GM18873 (cell line): ENCODE data around the gene SEMA5A.

Experiments
- ATAC-seq: cut with Tn5 transposase; IDR thresholded peaks from one replicate; pipeline ENCODE4 v1.9.1; 2021; ENCODE audit warnings: mild to moderate bottlenecking, moderate library complexity, moderate number of reproducible peaks; ENCODE audit not compliant: unreplicated experiment, low FRiP score

The SEMA5A gene

DNA sequence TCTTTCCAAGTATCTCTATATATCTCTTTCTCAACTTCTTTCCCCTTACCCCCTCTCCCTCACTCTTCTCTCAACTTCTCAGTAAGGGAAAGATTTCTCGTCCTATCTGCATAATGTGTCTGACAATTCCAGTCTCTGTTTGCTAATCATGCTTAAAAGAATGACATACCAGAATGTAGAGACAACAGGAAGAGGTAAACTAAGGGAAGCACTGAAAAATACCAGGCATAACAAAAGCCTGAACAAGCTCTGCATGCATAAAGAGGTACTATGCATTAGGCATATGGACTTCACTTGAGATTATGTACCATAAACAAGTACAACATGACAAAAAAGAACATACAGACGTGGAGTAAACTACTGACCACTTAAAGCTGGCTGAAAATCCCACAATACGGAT is 62.6 kb downstream of the SEMA5A start:
- no peak for ATAC-seq

DNA sequence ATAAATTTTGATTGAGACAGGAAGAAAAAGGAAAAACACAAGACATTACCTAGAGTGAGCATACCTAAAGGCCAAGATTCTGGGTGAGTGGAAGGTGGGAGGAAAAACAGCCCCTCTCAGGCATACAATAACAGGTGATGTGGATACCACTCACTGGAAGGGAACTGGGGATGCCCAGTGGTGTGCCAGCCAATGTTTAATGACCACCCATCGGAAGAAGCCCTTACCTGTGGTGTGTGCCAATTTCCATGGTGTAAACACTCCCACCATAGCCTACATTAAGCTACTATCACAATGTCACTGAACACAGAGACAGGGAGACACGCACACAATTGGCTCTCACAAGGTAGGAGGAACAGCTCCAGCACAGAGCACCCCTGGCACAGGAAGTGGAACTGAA is 63.5 kb downstream of the SEMA5A start:
- ATAC-seq = no peak

DNA sequence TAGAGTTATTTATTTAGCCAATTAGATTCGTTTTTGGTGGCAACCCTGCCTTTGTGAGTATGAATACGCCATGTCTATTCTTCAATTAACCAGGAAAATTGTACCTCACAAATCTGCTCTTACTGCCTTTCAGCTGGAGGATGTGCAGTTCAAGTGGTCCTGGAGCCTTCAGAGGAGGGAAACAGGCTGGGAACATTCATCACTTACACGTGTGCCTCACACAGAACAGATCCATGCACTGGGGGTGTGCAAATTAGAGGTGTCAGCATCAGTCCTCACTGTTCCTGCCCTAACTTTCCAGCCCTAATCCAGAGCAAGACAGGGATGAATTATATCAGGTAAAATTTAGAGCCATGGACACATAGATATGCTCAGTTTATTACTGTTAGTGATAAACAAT is 65.4 kb downstream of the SEMA5A start:
- ATAC-seq = no peak

DNA sequence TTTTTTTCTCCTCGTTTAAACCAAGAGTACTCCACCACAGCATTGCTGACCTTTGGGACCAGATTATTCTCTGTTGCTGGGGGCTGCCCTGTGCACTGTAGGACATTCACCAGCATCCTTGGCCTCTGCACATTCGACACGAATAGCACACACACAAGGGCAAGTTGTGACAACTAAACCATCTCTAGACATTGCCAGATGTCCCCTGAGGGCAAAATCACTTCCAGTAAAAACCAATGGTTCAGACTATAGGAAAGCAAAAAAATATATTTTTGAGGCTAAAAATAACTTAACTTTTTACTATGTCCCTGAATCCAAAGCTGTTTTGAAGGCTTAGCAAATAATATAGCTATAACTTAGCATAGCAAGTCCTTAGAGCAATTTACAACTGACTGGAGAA is 65.9 kb downstream of the SEMA5A start:
- ATAC-seq = no peak

DNA sequence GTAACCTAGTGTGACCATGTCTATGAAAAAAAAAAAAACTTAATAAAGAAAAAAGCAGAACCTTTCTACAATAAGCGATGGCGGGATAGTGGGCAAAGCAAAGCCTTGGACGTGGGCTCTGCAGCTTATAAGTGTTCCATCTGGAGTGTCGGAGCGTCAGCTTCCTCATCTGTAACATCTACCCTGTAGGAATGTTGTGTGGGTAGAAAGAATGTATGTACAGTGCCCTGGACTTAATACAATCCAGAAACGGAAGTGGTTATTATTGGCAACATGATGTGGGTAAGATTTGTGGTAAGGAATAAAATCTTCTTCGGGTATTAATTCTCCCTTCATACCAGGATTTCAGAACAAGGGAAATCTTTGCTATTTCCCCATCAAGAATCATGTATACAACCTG is 66.5 kb downstream of the SEMA5A start:
- no peak for ATAC-seq

DNA sequence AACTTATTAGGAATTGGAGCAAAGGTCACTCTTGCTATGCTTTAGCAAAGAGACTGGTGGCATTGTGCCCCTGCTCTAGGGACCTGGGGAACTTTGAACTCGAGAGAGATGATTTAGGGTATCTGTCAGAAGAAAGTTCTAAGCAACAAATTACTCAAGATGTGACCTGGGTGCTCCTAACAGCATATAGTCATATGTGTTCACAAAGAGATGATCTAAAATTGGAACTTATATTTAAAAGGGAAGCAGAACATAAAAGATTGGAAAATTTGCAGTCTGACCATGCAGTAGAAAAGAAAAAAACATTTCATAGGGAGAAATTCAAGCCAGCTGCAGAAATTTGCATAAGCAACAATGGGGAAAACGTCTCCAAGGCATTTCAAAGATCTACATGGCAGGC is 68.3 kb downstream of the SEMA5A start:
- ATAC-seq = no peak

DNA sequence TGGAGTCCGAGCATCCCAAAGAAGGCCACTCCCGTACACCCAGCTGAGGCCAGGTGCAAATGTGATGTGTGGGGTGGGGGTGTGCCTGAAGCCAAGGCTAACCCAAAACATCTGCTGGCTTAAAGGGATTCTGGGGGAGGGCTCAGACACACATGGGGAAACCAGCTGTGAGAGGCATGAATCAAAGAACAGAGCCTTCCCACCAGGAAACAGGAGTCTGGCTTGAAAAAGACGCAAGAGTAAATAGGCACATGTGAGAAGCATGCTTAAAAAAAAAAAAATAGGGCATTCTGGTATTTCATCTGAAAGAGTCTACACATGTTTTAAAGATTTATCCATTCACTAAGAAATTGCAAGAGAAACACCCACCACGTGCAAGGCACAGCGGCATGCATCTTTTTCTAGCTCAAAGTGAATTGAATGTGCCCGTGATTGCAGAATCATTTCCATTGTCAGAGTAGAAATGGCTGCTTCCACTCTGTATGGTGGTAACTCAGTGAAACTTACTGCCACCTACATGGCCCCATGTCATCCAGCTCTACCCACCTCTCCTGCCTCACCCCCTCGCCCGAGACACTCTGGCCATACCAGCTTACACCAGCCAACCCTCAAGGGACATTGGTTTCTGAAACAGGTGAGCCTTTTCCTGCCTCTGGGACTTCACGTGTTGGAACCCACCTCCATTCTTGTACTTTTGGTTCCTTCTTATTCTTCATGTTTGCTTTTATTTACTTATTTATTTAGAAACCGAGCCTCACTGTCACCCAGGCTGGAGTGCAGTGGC is 71.5 kb downstream of the SEMA5A start:
- no peak for ATAC-seq

DNA sequence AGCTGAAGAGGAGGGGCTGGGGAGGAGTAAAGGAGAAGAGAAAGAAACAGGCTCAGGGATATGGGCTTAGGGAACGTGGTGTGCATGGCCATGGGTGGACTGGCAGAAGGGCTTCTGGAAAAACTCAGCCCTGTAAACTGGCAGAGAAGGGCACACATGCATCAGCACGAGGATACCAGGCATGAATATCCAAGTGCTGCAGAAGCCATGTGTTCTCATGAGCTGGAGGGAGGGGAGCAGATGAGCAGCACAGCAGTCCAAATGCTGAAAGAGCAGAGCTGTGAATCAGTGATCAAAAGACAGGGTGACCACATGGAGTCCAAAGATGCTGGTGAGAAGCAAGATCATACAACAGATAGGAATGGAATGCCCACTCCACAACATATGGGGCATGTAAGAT is 72.3 kb downstream of the SEMA5A start:
- ATAC-seq = no peak

DNA sequence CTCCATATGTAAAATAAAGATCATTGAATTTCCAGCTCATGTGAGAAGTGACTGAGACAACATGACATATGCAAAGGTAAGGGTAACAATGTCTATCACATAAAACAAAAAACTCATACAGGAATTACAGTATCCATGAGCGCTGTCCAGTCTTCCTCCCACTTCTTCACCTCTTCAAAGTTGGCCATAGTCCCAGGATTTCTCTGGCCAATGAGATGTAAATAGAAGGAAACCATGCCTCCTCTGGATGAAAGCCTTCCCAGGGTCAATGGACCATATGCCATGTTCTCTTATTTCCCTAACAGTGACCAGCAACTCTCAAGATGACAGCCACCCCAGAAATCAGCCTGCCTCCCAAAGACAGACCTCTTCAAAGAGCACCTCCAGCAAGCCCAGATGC is 75.5 kb downstream of the SEMA5A start:
- ATAC-seq = no peak

DNA sequence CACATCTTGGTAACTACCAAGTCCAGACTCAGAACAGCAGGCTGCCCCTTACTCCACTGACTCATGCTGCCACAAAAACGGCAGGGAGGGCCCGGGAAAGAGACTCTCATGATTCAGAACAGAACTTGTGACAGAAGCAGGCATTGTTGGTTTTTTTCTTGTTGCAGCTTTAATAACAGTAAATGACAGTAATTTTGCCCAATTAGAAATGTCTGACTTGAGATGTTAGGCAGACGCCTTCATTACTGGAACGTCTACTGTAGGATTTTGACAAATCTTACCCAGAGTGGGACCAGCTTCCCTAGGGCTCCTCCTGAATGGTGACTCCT is 77.9 kb downstream of the SEMA5A start:
- ATAC-seq = no peak

DNA sequence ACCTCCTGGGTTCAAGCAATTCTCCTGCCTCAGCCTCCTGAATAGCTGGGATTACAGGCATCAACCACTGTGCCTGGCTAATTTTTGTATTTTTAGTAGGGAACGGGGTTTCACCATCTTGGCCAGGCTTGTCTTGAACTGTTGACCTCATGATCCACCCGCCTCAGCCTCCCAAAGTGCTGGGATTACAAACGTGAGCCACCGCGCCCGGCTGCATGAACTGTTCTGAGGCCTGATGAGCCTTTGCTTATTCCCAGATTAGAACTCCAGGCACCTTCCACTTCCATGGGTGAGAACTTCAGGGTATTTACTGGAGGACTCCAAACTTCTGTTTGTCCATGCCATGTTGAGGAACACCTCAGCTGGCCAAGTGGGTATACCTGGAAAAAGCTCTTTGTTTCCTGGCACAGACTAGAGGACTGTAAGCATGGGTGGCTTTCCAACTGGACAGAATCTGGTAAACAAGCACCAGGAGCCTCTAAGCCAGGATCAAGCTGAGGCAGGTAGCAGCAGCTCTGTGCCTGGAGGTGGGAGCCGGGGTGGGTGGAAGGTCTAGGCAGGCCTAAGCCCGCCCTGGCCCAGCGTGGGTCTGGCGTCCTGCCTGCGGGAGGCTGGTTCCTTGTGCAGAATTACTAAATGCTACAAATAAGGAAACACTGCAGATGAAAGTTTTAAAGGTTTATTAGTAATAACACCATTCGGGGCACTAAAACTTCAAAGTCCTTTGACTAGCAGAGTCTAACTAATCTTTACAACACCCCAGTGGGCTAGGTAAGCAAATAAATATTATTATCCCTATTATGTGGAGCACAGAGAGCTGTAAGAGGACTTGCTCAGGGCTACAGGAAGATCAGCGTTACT is 78.4 kb downstream of the SEMA5A start:
- no peak for ATAC-seq

DNA sequence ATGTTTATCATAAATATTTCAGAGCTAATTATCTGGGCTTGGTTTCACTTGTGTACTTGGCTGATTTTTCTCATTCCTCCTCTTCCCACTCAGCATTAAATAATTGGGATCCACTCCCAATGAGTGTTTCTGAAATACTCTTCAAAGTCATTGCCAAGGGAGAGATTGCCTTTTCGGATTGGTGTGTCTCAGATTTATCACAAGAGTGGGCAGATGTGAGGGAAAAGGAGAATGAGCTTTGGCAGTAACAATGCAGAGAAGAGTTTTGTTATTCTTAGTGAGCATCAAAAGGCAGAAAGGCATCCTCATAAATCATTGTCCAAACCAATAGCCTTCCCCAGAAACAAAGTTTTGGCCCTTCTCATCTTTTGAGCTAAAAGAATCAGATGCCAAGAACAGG is 79.2 kb downstream of the SEMA5A start:
- ATAC-seq = no peak

DNA sequence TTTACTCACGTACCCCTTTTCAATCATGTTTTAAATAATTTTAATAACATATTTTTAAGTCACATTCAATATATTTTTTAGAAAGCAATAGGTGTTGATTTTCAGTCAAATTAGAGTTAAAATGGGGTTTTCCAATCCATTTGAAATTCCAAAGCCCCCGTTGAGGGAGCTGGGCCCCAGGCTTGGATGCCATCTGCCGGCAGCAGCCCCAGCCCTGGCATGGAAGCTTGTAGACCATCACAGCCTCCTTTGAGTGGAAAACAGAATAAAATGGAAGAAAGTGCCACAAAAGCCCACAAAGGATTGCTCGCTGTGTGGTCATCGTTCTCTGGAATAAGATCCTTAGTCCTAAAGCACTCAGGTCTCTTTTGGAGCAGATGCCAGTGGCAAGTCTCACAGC is 81.4 kb downstream of the SEMA5A start:
- no peak for ATAC-seq

DNA sequence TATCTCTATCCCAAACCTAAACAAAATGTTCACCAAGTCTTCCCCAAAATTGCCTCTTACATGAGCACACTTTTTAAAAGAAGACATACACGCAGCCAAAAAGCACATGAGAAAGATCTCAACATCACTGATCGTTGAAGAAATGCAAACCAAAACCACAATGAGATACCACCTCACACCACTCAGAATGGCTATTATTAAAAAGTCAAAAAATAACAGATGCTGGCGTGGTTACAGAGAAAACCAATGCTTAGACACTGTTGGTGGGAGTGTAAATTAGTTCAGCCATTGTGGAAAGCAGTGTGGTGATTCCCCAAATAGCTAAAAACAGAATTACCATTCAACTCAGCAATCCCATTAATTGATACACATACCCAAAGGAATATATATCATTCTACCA is 83.8 kb downstream of the SEMA5A start:
- no peak for ATAC-seq

DNA sequence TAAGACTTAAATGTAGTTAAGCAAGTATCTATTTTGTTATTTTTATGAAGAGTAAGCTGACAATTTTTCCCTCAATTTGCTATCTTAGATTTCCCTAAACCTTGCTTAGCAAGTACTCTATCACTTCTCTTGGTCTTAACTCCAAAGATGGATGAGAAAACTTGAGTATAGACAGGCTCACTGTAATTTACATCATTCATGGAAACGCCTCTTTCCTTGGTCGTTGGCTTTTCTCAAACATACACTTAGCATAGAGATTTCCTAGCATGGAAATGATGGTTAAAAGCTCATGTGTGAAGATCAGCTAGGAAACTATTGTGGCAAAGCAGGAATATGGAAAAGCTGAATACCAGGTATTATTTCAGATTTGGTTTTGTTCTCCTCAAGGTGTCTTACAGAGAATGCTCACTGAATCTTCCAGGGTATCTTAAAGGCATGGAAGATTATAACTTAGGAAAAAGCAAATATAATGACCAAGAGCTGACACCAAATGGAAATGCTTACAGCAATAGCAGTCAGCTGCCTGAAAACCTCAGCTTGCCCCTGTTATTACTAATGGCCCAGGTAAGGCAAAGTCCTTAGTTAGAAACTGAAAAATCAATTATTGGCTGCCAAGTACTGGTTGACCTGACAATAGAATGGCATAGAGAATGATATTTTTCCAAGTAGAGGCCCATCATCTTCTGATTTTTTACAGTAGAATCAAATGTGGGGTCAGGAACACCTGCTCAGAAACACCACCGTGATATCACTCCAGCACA is 84.8 kb downstream of the SEMA5A start:
- ATAC-seq = no peak

DNA sequence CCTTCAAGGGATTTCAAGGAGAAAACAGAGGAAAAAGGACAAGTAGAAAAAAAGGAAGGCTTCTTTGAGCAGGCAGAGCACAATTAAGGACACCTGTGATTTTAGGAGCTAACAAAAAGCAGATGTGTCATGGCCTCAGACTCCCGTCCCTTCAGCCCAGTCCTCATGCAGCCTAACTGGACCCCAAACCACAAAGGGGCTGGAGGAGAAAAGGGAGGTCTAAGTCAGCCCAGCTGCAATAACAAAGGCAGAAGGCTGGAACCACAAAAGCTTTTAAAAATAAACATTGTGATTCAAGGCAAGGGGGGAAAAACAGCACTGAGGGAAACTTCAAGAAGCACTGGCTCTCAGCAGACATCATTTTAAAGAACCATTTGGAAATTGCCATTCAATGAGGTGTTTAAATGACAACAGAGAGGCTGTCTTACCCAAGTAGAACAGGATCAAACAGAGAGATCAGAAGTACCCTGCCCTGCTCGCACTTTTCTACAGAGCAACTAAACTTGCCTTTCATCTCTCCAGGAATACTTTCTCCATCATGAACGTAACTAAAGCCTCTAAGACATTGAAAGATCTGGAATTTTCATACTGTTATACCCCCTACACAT is 89.3 kb downstream of the SEMA5A start:
- no peak for ATAC-seq

DNA sequence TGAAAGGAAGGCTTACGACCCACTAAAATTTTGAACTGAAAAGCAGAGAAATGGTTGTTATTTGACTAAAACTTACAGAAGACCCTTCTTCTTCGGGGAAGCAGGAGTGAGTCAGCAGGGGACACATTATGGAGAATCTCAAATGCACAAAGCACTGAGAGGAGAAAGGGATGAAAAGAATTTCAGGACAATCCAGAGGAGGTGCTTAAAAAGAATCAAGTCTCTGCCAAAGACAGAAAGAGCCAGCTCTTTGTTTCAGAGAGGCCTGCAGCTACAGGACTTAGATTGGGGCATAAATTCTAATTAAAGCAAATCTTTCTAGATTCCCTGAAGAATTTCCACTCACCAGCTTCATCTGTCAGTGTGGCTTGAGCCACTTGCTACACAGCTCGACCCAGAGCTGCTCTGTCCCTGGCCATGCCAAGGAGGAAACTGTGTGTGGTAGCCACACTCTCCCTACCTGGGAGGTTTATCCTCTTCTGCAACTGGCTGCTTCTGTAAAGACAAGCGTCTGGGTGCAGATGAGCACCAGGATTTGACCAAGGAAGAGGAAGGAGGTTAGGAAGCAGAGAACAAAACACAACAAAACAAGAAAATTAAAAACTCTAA is 89.9 kb downstream of the SEMA5A start:
- ATAC-seq = no peak

DNA sequence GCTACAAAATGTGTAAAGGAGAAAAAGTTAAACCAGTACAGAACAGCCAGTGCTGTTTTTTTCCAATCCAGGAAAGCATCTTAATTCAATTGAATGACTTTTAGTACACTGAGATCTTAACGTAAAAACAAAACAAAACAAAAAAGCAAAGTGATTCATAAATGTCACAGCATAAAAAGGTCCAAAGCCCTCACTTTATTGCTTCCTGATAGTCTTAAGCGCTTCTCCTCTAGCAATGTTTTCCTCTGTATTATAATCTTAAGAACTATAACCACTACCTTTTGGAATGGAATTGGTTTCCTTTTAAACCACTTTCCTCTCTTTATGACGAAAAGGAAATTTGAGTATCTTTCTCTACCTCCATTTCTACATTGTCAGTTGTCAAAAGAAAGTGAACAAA is 91.4 kb downstream of the SEMA5A start:
- no peak for ATAC-seq

DNA sequence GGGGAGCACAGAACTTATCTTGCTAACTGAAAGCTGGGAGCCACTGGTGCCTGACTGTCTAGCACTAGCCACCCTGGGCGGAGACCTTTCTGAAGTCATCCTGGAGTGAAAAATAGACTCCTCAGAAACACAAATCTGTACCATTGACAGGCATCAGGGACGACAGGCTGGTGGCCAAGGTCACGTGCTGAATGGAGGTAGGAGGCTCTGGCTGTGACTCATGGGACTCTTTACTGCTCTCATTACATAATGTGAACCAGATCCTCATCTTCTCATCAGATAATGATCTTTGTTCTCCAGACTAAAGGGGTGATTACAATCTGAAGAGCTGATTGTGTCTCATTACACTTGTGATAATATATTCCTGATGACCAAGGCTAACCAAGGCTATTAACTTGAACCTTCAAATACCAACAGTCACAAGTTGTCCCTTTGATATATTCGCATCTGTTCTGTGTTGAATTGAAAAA is 91.8 kb downstream of the SEMA5A start:
- no peak for ATAC-seq

DNA sequence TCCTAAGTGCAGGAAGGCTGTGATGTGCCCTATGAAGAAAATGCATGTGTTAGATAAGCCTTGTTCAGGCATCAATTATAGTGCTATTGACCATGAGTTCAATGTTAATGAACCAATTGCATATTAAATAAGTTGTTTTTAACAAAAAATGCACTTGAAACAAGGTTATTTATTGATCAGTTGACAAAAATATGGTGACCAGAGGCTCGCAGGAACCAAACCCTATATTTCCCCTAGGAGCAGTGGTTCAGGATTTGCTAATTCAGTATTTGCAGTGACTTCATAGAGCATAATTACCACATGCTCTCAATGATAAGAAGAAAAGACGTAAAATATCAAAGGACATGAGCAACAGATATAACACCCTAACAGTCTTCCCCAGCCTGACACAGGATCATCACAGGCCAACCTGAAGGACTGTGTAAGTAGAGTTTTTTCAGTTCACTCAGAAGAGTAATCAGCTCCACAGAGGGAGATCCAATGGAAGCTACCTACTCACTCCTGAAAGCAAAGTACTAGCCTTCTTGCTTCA is 92.3 kb downstream of the SEMA5A start:
- no peak for ATAC-seq
